Measurements from ENCODE around the gene NTHL1. TPM values are rescaled to one million over a fixed set of nuclear protein-coding genes. Genes with fewer than 3 reads are reported as not detected.

NTHL1 gene
- total and polyA plus RNA-seq, 2 of the 8 experiments (the other 6 are each of a cell fraction or from before 2014, with no cell fraction given) = 70.9 to 150 TPM

DNA sequence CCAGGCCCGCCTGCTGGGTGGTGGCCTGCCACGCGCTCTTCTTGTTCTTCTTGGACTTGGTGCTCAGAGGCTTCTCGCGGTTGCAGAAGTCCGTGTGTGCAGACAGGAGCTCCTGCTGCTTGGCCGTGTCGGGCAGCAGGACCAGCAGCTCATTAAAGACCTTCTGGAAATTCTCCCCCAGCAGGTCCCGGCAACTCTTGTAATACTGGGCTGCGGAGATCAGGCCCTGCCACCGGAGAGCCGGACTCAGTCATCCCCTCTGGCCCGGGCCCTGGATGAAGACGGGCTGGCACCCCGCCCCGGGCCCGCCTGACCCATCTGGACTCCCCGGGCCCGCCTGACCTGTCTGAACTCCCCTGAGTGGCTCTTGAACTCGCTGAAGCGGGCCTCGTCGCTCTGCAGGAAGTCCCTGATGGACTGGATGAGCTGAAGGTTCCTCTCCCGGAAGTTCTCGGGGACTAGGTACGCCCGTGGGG lies 49.2 kb downstream of the NTHL1 start:
- POLR2A ChIA-PET (ENCODE audit: partially characterized antibody) = interaction anchor here (2.6 to 28.2 kb wide), 3 partner anchors 20 to 157 kb away, joined by 7 to 736 read pairs (median 9); partner anchors contain the start of genes NDUFB10, RNF151, RPS2 and TBL3
- no peak overlapping the region for H3K9ac ChIP-seq (replicated peaks in 1 of 4; ENCODE audit: extremely low read depth in 1 of 4, low read depth in 3 of 4, low read length in 3 of 4)

More for the DNA sequence above, 49.2 kb downstream of the NTHL1 start:
- Histone ChIP-seq H4K8ac (ENCODE audit: extremely low read depth, insufficient read depth, low read length) (no peak overlapping the region), H3K56ac (replicated peaks; ENCODE audit: insufficient read length, low read depth, low read length) (no peak overlapping the region), H2BK20ac (ENCODE audit: low read length) (no peak overlapping the region), H3K4me3 (ENCODE audit: extremely low read depth in 1 of 4, insufficient read depth in 2 of 4, low read depth in 3 of 4, low read length in 4 of 4) (no peak overlapping the region), H3K14ac (ENCODE audit: insufficient read length) (no peak overlapping the region), H3K4ac (replicated peaks; ENCODE audit: insufficient read length, low read depth, low read length) (no peak overlapping the region), H3K4me1 (replicated peaks in 1 of 4; ENCODE audit: control insufficient read depth in 3 of 4, insufficient read depth in 4 of 4, low read length in 3 of 4) (peaks cover 0 to 2% (median under 1%) of the 10 kb centered on the region in 4 experiments; a peak in 3 of 7 replicates), H3K18ac (ENCODE audit: extremely low read depth, low read length) (no peak overlapping the region), H2AK5ac (ENCODE audit: low read depth, low read length) (no peak overlapping the region), H4K20me1 (replicated peaks in 1 of 2; ENCODE audit: control insufficient read depth in 1 of 2, insufficient read depth in 2 of 2, low read length in 2 of 2) (peaks cover 14 to 29% of the 10 kb centered on the region in 2 experiments), H2AFZ (ENCODE audit: low read length) (no peak overlapping the region), H3K36me3 (ENCODE audit: control insufficient read depth in 2 of 4, insufficient read depth in 4 of 4, low read length in 3 of 4) (peaks cover 24 to 52% (median 42%) of the 10 kb centered on the region in 4 experiments), H4K5ac (ENCODE audit: insufficient read length, low read depth, low read length) (no peak overlapping the region), H2BK15ac (ENCODE audit: low read length) (no peak overlapping the region), H3K9me3 (ENCODE audit: insufficient read depth in 2 of 2, low read depth in 1 of 2, low read length in 1 of 2) (no peaks in the 10 kb centered on the region), H3K79me1 (ENCODE audit: low read depth, low read length) (no peaks in the 10 kb centered on the region), H4K91ac (replicated peaks; ENCODE audit: insufficient read length, low read length) (no peak overlapping the region), H3K23me2 (ENCODE audit: low read depth, low read length) (no peaks in the 10 kb centered on the region), H3K23ac (ENCODE audit: insufficient read length) (no peak overlapping the region), H3K27ac (ENCODE audit: low read depth, low read length) (no peak overlapping the region), H3K4me2 (ENCODE audit: insufficient read depth in 1 of 2, low read depth in 2 of 2, low read length in 2 of 2) (no peak overlapping the region), H3K79me2 (ENCODE audit: control insufficient read depth in 1 of 2, insufficient read depth in 2 of 2, low read length in 2 of 2) (peaks cover 0 to 5% of the 10 kb centered on the region in 2 experiments; a peak in 1 of 4 replicates), H2BK120ac (replicated peaks; ENCODE audit: low read depth, low read length) (no peak overlapping the region), H2BK12ac (ENCODE audit: low read depth, low read length) (no peak overlapping the region), H3K27me3 (replicated peaks in 1 of 4; ENCODE audit: control insufficient read depth in 3 of 4, extremely low read depth in 1 of 4, insufficient read depth in 3 of 4, low read length in 3 of 4) (peaks cover 0 to under 1% (median 0%) of the 10 kb centered on the region in 4 experiments; a peak in 1 of 7 replicates), H2BK5ac (ENCODE audit: low read depth, low read length) (no peak overlapping the region)
- TF ChIP-seq CHD2 (IDR thresholded peaks at IDR 0.05; ENCODE audit: low read length) (no peak), SAP30 (IDR thresholded peaks at IDR 0.05; ENCODE audit: insufficient read depth, insufficient replicate concordance, low read length) (no peak), E2F6 (IDR thresholded peaks at IDR 0.05) (no peak)
- CTCF ChIA-PET (ENCODE audit: partially characterized antibody) = interaction anchor here (0.5 to 2.8 kb wide), 4 partner anchors 15 to 294 kb away, joined by 3 to 8 read pairs (median 4); no protein-coding TSS in a partner anchor
- no peak for FAIRE-seq
- DNase-seq (ENCODE audit: low read depth in 1 of 2, low spot score in 2 of 2) = no peak
- WGBS, 2 experiments (ENCODE audit: extremely low coverage in 1 of 2, insufficient coverage in 1 of 2, insufficient read length in 1 of 2, insufficient replicate concordance in 2 of 2, low coverage in 1 of 2, low lambda C conversion rate in 2 of 2, missing lambda C conversion rate in 1 of 2) = 92% methylated on average over 24 of the region's 27 CpGs; no CpG with 5 or more reads in 1 of the 2 experiments

Data from H1 (cell line).